HG03280 (cell line): ENCODE results near the gene C6orf15.

Experiments used
- ATAC-seq: cut with Tn5 transposase; IDR thresholded peaks from one replicate; pipeline ENCODE4 v1.9.1; 2021; ENCODE audit warnings: mild to moderate bottlenecking, moderate library complexity; ENCODE audit not compliant: unreplicated experiment

C6orf15 gene

GRCh38 chr6:31110825-31111582 lies 1.4 kb downstream of the C6orf15 start:
- ATAC-seq: no peak

DNA sequence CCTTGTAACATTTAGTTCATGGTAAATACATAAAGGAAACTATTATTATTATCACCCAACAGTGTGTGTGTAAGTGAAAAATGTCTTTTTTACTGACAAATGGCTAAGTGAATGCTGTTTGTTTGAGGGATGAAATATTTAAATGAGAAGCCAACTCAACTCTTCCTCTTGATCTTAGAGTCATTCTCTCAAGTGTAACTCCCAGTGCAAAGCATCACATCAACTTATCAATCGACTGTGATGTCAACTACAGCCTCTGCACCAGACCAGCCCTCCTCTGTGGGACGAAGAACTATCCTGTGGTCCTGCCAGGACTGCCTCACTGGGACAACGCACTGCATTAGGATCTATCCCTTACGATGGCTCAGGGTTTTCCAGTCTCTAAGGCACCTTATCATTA lies 5.3 kb downstream of the C6orf15 start:
- no peak for ATAC-seq

- ATAC-seq: no peak
Measured at GRCh38 chr6:31103136-31103535, 9.2 kb downstream of the C6orf15 start.

- ATAC-seq: no peak
Measured at GRCh38 chr6:31098449-31098938, 13.9 kb downstream of the C6orf15 start.

- no peak for ATAC-seq
Measured at GRCh38 chr6:31096656-31097055, 15.7 kb downstream of the C6orf15 start.

DNA sequence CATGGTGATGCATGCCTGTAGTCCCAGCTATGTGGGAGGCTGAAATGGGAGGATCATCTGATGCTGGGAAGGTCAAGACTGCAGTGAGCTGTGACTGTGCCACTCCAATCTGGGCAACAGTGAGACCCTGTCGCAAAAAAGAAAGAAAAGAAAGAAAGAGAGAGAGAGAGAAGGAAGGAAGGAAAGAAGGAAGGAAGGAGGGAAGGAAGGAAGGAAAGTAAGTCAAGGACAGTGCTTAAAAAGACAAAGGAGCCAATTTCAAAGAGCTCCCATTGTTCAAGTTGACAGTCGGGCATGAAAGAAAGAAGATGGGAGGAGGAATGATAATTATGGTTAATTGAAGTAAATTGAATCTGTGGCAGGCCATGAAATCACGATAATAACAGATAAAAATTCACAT lies 16.2 kb downstream of the C6orf15 start:
- ATAC-seq: no peak

DNA sequence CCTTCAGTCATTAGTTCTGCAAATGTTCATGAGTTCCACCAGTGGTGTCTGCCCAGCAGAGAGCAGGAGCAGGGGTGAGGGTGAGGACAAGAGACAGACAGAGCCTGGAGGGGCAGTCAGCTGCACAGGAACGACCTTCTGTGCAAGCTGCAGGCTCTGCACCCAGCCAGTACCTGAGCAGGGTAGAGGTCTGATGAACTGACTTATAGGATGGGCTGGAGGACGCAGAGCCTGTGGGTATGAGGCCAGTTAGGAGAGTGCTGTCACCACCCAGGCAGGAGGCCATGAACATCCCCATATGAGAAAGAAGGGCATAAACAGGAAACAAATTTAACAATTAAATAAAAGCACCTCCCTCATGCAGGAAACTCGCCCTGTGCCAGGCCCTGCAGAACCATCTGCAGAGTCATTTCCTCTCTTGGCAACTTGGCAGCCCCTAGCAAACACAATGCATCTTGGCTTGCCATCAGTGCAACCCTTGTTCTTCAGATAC lies 17.9 kb downstream of the C6orf15 start:
- ATAC-seq: no peak

DNA sequence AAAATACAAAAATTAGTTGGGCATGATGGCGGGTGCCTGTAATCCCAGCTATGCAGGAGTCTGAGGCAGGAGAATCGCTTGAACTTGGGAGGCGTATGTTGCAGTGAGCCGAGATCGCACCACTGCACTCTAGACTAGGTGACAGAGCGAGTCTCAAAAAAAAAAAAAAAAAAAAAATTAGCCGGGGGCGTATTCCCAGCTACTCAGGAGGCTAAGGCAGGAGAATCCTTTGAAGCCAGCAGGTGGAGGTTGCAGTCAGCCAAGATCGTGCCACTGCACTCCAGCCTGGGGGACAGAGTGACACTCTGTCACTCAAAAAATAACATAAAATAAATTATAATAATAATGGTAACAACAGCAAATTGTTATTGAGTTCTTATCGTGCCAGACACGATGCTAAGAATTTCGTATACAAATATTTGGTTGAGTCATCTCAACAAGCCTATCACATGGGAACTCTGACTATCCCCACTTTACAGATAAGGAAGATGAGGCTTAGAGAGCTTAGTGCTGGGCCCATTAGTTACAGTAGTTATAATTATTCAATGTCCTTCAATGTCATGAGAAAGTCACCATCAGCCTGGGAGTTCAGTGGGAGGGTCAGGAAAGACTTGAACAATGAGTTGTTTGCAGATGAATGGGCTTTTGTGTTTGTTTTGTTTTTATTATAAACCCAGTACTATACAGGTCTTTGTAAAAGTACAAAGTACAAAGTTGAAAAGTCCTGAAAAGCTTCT lies 19.4 kb downstream of the C6orf15 start:
- ATAC-seq: no peak

DNA sequence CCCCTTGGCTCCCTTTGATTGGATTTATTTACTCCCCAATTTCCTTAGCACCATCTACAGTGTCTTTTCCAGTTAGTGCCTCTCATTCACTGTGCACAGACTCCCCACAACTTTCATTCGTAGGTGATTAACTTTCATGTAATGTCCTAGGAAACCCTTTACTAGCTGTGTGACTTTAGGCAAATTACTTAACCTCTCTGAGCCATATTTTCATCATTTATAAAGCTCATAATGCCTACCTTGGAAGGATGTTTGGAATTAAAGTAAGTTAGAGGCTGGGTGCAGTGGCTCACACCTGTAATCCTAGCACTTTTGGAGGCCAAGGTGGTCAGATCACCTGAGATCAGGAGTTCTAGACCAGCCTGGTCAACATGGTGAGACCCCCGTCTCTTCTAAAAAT lies 20.1 kb downstream of the C6orf15 start:
- ATAC-seq: no peak

DNA sequence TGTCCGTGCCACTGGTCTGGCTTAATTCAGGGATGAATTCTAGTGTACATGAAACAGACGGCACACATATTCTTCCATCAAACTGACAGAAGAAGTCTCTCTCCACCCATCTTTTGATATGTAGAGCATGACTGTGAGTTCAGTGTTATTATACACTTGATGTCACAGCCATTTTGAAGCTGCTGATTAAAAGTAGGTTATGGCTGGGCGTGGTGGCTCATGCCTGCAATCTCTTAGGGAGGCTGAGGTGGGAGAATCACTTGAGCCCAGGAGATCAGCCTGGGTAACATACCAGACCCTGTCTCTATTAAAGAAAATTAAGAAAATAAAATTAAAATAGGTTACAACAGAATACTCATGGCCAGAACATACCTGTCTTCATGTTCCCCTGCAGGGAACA lies 20.7 kb downstream of the C6orf15 start:
- ATAC-seq: no peak

- no peak for ATAC-seq
Measured at GRCh38 chr6:31090973-31091364, 21.4 kb downstream of the C6orf15 start.

DNA sequence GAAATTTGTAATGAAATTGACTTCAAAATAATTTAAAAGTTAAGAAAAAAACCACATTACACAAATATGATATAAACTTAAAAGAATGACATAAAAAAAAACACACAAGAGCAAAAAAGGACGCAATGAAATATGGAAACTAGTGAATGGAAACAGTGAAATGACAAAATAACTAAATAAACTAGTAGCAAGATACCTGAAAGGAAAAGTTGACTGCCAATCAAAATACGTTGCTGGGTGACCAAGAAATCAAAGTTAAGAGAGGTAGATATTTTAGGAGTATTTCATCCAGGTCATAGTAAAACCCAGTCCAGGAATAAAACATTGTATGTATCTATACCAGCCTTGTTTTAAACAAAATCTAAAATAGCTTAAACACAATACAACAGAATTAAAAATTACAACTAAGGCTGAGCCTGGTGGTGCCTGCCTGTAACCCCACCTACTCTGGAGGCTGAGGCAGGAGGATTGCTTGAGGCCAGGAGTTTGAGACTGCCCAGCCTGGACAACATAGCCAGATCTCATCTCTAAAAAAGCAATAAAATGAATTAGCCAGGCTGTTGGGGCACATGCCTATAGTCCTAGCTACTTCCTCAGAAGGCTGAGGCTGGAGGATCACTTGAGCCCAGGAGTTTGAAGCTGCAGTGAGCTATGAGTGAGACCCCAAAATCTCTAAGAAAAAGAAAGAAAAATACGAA lies 22.0 kb downstream of the C6orf15 start:
- ATAC-seq: no peak

DNA sequence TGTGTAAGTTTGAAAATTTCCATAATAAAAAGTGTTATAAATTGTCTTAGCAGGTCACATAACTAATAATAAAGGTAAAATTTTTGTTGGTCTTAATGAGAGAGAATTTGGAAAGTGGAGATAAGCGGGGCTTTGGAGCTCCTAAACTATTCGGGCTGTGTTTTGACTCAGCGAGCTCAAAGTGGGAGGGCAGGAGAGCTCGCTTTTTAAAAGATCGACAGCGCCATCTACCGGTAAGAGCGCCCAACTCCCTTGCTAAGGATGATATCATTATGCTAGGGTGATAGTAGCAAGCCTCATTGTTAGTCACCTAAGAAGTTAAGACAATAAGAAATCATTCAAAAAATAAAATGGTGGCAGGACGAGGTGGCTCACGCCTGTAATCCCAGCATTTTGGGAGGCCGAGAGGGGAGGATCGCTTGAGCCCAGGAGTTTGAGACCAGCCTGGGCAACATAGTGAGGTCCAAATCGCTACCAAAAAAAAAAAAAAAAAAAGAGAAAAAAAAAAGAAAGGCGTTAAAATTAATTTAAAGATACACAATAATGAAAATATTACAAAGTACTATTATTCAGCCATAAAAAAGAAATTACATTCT lies 24.8 kb downstream of the C6orf15 start:
- ATAC-seq: no peak

- ATAC-seq: no peak
Measured at GRCh38 chr6:31086788-31087440, 25.5 kb downstream of the C6orf15 start.

DNA sequence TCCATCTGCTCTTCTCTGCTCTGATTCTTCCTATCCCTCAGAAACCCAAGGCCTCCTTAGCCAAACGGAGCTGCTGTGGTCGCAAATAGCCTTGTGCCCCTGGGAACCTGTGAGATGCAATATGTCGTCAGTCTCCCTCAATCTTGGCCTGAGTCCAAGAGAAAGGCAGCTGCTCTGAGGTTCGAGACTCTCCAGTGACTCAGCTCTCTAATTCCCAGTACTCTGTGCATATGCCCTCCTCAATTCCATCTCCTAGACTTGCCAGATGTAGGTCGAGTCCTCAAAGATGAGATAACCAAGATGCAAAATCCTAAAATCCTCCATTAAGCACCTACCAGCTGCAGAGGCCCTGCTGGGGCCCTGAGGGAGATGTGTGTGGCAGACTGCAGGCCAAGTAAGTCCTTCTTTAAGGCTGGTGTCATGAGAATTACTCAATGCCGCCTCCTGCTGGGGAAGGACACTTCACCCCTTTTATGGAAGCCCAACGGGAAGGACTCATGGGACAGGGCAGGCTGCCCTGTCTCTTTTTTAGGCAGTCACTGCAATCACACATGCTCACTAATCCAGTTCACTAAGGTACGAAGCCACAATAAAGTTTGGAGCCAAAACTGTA lies 28.5 kb downstream of the C6orf15 start:
- no peak for ATAC-seq

- no peak for ATAC-seq
Measured at GRCh38 chr6:31081872-31082271, 30.5 kb downstream of the C6orf15 start.

DNA sequence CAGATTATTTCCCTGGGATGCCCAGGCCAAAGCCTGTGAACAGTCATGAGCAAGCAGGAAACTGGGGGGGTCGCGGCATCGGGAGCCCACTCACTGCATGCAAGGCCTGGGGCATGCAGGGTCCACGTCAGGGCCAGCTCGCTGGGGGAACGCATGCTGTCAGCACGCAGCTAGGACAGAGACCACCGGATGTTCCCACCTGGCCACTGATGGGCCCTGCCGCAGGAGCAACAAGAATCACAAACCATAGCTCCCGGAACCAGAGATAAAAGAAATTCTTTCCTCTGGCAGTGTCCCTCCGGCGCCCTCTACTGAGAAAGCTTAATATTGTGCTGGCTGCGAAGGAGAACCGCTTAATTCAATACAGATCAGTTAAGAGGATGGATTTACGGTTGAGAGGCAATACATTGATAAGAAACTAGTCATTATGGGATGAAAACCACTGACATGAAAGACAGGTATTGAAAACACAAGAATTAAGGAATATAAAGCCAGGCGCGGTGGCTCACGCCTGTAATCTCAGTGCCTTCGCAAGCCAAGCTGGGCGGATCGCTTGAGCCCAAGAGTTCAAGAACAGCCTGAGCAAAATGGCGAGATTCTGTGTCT lies 32.6 kb downstream of the C6orf15 start:
- no peak for ATAC-seq

DNA sequence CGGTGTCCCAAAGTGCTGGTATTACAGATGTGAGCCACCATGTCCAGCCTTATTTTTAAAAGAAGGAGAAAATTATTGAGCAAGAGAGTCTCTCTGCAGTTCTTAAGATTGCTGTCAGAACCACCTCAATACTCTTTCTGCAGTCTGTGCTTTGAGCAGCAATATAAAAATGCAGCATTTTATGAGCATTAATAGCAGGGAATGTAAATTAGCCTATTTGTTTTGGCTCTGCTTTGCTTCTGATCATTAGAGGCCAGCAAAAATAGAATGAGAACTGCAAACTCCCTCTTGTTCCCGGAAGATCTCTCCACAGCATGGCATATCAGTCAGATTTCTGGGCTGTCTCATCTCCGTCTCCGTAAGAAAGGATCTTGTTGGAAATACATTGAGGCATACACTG lies 35.8 kb downstream of the C6orf15 start:
- no peak for ATAC-seq

DNA sequence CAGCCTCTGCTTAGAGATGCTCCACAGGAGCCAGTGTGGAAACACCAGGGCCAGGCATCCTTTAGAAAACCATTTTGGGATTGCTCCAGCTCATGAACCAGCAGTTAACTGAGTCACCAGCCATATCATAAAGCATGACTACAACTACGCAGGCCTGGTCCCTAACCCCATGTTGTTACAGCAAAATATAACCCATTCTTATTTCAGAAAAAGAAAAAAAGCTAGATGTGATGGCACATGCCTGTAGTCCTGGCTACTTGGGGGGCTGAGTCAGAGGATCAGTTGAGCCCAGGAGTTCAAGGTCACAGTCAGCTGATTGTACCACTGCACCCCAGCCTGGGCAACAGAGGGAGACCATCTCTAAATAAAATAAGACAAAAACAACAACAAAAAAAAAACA lies 36.8 kb downstream of the C6orf15 start:
- ATAC-seq: no peak

- no peak for ATAC-seq
Measured at GRCh38 chr6:31074401-31074800, 38.0 kb downstream of the C6orf15 start.
